ENCODE measurements around the gene GLYR1.

GRCh38 chr16:4866586-4866985, 19.5 kb upstream of the GLYR1 start:
- TF ChIP-seq CTCF (conservative IDR thresholded peaks at IDR 0.05) (no peak), EZH2 (IDR thresholded peaks at IDR 0.05; ENCODE audit: low read depth) (no peak)
